Neural cell (in vitro differentiated cells): Measurements from ENCODE around the gene CHCT1.
"Not testable (repeated sequence)": the region's sequence is repeated elsewhere in the genome, so short reads cannot be mapped to it uniquely, and the experiment has no call there.

Experiments used
- CTCF ChIP-seq: fragments of 450-650 bp; IDR thresholded peaks from 2 replicates; pipeline ENCODE4 v1.5.1; 2014; ENCODE audit warnings: antibody characterized with exemption, mild to moderate bottlenecking, moderate library complexity; ENCODE audit not compliant: poor library complexity, severe bottlenecking
- EP300 ChIP-seq: fragments of 450-650 bp; conservative IDR thresholded peaks from 2 replicates; pipeline ENCODE4 v1.6.1; 2014; ENCODE audit warnings: antibody characterized with exemption, mild to moderate bottlenecking, moderate library complexity; ENCODE audit not compliant: poor library complexity, severe bottlenecking
- EZH2 ChIP-seq: fragments of 200-600, 300-800 bp; shearing (Covaris generic), sonication (generic); IDR thresholded peaks from 2 replicates; pipeline ENCODE4 v1.6.1; 2014; ENCODE audit warnings: antibody characterized with exemption, low read length, borderline replicate concordance, mild to moderate bottlenecking; ENCODE audit not compliant: insufficient read depth, poor library complexity, severe bottlenecking
- MXI1 ChIP-seq: fragments of 450-650 bp; conservative IDR thresholded peaks from 2 replicates; pipeline ENCODE4 v1.6.1; 2014; ENCODE audit warnings: antibody characterized with exemption, mild to moderate bottlenecking; ENCODE audit not compliant: poor library complexity, severe bottlenecking
- POLR2AphosphoS5 ChIP-seq: IDR thresholded peaks from 2 replicates; pipeline ENCODE4 v1.6.1; 2012
- RAD21 ChIP-seq: fragments of 450-650 bp; conservative IDR thresholded peaks from 2 replicates; pipeline ENCODE4 v1.6.1; 2014; ENCODE audit warnings: antibody characterized with exemption, mild to moderate bottlenecking, moderate library complexity
- REST ChIP-seq: IDR thresholded peaks from 2 replicates; pipeline ENCODE4 v1.6.1; 2012; ENCODE audit warnings: borderline replicate concordance
- SMC3 ChIP-seq: fragments of 450-650 bp; conservative IDR thresholded peaks from 2 replicates; pipeline ENCODE4 v1.6.1; 2014; ENCODE audit warnings: antibody characterized with exemption, mild to moderate bottlenecking, moderate library complexity; ENCODE audit not compliant: poor library complexity
- TAF1 ChIP-seq: IDR thresholded peaks from 2 replicates; pipeline ENCODE4 v1.6.1; 2012; ENCODE audit warnings: low read depth

GRCh38 chr17:60378187-60378586 is 44.1 kb upstream of the CHCT1 start:
- not testable (repeated sequence) for TF ChIP-seq CTCF, EZH2, REST, POLR2AphosphoS5, EP300, RAD21, TAF1, MXI1, SMC3
